Activated CD4-positive, CD25-positive, alpha-beta regulatory T cell treated with anti-CD3 and anti-CD28 coated beads, Interleukin-2, amount 50 U/mL, for 24 hours (primary cell): Measurements from ENCODE around the gene LPP.
"Not testable (repeated sequence)": the region's sequence is repeated elsewhere in the genome, so short reads cannot be mapped to it uniquely, and the experiment has no call there.

Experiments used
- ATAC-seq, 2 donors: fragments of 150-1000 bp; cut with Tn5 transposase; one replicate each; pipeline ENCODE4 v1.10.0; 2021; ENCODE audit warnings: mild to moderate bottlenecking in 1 of 2, moderate library complexity in 1 of 2

The LPP gene

DNA sequence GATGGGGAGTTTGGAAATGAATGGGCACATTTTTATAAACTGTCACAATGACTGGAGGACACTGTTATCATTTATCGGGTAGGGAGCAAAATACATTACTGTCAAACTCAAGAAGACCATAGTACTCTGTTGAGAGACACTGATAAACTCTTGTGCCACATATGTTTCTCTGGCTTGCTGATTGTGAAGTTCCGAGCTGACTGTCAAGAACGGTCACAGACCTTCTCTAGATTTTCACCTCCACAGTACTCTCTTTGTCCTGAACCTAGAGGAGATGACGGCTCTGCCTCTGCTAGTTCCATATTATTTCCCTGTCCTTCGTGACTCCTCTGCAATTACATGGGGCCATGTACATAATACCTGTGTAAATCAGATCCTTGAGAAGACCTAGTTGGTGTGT is 451.9 kb downstream of the LPP start:
- no peak for ATAC-seq

DNA sequence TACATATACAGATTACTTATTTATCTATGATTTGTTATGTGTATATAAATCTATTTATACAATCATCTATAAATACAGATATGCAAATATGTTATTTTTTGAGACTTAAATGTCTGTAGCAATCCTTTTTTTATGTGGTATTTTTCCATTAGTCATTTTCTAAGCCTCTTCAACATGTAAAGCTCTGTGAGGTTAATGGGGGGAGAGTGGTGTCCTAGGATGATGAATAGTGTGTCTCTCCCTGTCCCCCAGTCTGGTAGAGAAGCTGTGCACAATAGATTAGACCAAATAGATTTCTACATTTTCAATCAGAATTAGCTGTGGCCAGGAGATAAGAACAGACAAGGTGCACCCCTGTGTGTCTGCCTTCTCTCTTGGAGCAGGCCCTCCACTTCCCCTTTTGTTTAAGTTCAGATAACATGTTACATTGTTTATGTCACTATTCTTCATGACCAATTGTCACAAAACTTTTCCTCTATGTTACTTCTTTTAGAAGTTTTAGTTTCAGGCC is 453.9 kb downstream of the LPP start:
- peak; percentile 47 to 62 for ATAC-seq

DNA sequence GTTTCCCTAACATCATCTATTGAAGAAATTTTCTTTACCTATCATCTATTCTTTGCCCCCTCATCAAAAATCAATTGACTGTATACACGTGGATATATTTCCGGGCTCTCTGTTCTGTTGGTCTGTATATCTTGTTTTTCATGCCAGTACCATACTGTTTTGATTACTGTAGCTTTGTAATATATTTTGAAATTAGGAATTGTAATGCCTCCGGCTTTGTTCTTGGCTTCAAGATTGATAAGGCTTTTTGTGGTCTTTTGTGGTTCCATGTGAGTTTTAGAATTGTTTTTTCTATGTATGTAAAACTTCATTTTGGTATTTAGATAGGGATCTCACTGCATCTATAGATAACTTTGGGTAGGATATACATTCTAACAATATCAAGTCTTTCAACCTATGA is 454.4 kb downstream of the LPP start:
- no peak for ATAC-seq

DNA sequence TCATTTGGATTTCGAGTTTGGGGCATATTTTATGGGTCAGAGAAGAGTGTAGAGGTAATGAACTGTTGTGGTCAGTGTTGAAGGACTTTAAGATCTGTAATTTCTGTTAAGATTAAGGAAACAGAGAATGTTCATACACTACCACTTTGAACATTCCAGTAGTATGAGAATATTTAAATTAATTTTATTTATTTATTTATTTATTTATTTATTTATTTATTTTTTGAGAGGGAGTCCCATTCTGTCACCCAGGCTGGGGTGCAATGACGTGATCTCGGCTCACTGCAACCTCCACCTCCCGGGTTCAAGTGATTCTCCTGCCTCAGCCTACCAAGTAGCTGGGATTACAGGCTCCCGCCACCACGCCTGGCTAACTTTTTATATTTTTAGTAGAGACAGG is 459.8 kb downstream of the LPP start:
- ATAC-seq: not testable (repeated sequence)

DNA sequence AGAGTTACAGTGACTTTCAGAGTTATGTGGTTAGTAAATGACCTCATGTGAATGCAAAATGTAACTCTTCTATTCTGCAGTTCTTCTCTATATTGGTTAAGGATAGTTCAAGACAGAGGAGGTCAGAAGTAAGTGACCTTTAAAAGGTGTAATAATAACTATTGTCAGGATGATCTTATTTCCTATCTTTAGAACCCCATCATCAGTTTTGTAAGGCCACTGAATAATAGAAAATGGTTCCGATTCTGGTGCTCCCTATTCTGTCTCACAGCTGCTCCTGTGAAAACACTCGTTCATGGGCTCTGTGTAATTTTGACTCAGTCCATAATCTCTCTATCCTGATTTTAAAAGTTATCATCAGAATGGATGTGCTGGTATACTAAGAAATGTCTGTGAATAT is 463.3 kb downstream of the LPP start:
- no peak for ATAC-seq

DNA sequence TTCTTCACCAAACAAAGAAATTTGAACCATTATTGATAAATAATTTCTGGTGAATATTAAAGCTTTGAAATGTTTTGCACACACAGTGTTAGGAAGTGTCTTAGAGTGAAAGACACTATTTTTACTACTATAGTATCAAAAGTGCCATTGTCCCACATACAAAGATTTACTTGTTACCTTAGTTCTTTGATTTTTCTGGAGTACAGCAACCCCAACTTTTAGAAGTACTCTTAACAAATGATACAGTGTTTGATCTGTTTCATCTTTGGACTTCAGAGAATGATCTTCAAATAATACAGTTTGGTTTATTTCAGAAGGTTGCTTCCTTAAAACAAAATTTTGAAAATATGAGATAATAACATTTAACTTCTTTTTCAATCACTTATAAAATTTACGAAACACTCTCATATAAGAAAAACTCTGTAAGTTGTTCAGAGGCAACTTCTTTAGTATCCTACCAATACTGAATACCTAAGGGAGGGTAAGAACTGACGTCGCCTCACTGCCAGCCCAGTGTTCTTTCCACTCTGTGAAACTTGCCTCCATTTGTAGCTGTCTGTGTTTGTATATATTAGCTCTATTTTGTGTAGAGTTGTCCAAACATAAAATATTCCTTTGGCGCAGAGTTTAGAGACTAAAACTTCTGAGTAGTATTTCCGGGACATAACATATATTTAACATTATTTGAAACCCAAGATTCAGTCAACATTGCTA is 464.2 kb downstream of the LPP start:
- no peak for ATAC-seq

DNA sequence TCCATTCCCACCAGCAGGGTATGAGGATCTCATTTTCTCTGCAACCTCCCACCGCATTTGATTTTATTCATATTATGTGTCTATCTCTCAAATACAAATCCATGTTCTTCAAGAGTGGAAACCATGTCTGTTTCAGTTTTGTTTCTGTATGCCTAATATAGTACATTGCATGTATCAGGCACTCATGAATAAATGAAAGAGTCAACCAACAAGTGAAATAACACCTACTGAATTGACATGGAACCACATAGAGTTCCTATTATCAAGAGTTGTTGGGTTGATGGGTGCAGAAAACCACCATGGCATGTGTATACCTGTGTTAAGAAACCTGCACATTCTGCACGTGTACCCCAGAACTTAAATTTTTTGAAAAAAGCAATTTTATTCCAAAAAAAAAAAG is 466.8 kb downstream of the LPP start:
- ATAC-seq: no peak

DNA sequence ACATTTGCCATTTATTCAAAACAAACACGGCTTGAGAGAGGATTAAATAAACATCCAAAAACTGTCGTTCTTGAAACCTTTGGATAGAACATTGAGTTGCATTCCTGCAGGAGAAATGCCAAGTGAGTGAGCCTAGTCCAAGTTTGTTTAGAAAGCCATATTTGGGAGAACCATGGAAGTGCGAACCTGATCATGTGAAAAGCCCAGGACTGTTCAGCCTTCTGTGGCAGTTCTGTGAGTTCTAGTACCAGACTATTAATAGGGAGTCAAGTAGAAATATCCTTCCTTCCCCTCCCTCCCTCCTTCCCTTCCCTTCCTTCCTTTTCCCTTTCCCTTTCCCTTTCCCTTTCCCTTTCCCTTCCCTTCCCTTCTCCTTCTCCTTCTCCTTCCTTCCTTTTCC is 470.4 kb downstream of the LPP start:
- no peak for ATAC-seq

DNA sequence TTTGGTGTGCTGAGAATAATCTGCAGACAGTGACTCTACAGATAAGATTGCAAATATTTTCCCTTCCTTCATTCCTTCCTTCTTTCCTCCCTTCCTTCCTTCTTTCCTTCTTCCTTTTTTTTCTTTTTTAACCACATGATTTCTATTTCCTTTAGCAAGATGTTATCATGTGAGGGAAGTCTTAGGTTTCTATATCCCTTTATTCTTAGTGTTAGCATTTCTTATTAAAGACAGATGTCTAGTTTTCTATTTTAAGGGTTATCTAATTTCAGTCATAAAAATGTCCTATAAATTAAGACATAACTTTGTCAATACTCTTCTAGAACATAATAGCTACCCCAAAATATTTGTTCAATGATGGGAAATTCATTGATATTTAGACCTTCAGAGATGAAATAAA is 470.9 kb downstream of the LPP start:
- ATAC-seq: no peak

DNA sequence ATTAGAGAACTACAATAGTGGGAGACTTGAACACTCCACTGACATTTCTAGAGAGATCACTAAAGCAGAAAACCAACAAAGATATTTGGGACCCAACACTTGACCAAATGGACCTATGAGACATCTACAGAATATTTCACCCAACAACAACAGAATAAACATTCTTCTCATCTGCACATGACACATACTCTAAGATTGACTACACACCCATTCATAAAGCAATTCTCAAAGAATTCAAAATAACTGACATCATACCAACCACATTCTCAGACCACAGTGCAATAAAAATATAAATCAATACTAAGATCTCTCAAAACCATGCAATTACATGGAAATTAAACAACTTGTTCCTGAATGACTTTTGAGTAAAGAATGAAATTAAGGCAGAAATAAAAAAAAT is 473.7 kb downstream of the LPP start:
- peak; percentile 35 to 56 for ATAC-seq

DNA sequence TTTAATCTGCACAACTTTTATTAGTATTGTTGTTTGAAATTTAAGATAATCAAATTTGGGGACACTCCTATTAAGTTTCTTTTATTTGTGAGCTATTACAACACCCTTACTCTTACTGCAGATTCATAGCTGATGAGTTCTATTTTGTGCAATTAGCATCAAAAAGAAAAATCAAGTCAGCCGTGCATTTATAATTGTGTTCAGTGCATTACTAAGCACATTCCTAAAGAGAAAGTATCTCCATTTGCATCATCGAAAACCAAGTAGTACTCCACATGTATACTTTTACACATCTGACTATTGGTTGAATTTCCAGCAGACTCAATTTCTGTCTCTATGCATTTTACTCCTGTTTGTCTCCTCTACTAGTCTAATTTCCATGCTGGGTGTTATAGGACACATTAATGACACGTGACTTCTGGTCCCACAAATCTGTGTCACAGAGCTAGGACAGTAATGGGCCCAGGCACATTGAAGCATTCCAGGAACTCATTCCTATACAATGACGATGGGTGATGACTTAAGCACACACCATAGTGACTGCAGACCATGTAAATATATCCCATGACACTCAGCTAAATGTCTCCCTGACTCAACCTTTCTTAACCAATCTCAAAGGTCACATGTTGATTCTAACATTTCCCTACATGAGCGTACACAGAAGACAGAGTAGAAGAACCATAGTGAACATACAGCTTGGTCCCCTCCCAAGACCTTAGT is 477.5 kb downstream of the LPP start:
- peak; percentile 28 to 30 for ATAC-seq

DNA sequence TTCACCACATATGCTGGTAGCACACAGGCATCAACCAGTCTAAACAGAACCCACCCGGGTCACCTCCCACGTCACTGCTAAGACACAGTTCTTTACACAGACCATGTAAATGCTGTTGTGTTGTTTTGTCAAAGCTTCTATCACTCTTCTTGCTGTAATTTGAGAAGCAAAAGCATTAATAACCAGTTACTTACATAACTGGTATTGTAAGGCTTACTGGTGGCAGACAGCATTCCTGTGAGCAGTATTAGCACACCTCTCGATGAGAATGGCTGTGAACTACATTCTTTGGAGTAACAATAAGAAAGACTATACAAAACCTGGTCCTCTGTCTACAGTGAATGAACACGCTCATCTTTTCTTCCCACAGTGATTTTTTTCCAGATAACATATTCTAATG is 479.2 kb downstream of the LPP start:
- ATAC-seq: no peak

DNA sequence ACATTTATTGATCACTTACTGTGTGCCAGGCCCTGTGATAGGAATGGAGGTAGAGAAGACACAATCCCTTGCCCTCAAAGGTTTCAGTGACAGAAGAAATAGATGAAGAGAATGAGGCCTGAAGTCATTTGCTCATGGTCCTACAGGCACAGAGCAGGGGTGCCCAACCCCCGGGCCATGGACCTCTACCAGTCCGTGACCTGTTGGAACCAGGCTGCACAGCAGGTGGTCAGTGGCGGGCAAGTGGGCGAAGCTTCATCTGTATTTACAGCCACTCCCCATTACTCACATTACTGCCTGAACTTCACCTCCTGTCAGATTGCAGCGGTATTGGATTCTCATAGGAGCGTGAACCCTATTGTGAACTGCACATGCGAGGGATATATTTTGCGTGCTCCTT is 480.3 kb downstream of the LPP start:
- ATAC-seq: no peak

DNA sequence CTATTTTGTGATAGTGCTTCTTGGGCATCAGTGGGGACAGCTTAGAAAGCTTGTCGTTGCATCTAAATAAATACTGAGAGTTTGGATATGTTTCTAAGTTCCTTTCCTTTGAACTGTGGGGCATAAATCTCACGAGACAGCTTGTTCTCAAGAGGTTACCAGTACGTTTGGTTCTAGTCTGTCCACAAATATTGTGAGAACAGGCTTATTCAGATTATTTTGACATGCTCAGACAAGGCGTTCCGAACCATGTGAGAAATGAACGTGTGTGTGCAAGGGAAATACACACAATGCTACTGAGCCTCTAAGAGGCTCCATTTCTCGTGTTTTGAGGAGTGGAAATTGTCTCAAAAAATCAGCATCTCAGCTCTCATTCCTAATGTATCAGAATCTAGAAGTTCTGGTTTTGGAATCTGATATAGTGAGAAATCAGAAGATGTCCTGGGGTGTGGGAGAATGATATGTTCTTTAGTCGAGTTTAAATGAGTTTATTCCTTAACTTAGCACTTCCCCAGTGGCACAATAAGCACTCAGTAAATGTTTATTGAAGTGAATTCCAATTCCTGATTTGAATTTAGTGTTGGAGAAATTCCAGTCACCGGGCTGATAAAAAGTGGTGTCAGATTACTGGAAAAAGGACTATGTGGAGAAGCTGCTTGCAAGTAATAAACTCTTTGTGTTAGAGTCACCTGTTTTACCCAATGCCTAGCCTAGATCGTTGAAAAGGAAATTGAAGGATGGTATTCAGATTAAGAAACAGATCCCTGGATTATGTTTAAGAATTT is 481.5 kb downstream of the LPP start:
- no peak for ATAC-seq

DNA sequence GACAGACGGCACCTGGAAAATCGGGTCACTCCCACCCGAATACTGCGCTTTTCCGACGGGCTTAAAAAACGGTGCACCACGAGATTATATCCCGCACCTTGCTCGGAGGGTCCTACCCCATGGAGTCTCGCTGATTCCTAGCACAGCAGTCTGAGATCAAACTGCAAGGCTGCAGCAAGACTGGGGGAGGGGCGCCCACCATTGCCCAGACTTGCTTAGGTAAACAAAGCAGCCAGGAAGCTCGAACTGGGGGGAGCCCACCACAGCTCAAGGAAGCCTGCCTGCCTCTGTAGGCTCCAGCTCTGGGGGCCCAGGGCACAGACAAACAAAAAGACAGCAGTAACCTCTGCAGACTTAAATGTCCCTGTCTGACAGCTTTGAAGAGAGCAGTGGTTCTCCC is 482.3 kb downstream of the LPP start:
- not testable (repeated sequence) for ATAC-seq

DNA sequence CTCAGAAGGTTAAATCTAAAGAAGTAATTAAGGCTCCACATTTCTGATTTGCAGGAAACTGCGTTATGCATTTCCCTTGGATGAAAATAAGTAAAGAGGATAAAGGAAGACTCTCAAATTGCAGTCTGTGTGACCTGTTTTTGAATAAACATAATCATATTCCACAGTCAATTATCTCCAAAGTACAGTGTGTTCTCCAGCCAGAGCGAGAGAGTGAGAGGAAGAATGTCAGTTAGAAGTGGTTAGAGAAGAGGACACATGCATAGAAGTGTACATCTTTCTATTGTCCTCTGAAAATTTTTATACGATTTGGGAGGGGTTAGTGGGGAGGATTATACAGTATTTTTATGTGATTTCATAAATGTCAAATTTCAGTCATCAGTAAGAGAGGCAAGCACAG is 487.1 kb downstream of the LPP start:
- no peak for ATAC-seq

DNA sequence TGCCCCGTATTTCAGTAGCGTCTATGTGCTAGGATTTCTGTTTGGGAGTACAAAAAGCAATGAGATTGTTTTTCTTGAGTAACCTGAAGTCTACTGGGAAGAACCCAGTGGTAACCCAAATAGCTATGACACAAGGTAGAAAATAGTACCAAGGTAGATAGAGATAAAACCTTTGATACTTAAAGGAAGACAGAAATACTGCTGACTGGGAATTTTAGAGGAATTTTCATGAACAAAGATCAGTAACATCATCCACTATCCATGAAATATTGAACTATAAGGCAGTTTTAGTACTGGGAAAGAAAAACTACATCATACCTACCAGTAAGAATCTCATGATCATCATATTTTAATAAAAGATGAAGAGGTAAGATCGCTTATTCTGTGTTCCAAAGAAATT is 489.8 kb downstream of the LPP start:
- ATAC-seq: no peak

DNA sequence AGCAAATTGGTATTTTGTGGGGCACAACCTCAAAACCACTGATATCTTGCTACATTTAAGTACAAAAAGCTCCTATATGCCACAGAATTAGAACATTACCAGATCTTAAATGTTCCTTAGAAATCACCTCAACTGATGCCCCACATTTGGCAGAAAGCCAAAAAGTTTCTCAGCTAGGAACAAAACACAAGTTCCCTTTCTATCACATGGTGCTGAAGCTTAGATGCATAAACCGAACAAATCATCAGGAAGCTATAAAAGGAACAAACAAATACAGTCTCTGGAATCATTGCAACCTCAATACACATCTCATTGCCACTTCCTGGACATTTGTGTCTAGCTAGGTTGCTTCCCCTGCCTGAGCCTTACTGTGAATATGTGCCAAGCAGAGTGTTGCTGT is 492.6 kb downstream of the LPP start:
- ATAC-seq: no peak

DNA sequence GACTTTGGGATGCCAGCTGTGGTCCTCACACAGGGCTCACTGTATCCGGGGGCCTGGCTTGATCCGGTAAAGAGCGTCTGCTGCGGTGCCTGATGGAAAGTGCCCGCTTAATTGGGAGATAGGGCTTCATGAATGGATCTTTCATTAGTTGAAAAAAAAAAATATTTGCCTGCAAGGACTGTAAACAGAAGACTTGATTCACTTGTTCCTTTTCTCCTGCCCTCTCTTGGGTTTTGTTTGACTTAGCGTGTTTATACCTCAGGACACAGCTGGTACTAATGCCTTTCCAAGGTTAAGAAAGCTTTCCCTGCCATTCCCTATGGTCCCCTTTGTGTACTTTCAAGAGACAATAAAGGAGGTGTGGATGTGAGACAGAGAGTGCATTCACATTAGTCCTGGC is 493.3 kb downstream of the LPP start:
- no peak for ATAC-seq

DNA sequence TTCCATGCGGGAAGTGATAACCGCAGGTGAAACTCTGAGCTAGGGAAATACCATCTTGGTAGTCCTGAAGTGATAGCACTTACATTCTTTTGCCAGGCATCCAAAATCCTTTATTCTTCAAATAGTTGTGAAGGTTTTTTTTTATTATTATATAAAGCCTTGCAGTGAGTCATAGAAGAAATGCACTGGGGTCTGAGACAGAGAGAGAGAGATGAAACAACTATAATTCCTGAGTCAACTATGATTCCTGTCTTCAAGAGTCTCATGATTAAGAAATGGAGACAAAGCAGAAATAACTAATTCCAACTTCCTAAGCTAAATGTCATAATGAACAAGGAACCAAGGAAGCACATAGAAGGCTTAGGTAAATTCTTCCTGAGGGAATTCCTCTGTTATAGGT is 495.6 kb downstream of the LPP start:
- ATAC-seq: no peak

DNA sequence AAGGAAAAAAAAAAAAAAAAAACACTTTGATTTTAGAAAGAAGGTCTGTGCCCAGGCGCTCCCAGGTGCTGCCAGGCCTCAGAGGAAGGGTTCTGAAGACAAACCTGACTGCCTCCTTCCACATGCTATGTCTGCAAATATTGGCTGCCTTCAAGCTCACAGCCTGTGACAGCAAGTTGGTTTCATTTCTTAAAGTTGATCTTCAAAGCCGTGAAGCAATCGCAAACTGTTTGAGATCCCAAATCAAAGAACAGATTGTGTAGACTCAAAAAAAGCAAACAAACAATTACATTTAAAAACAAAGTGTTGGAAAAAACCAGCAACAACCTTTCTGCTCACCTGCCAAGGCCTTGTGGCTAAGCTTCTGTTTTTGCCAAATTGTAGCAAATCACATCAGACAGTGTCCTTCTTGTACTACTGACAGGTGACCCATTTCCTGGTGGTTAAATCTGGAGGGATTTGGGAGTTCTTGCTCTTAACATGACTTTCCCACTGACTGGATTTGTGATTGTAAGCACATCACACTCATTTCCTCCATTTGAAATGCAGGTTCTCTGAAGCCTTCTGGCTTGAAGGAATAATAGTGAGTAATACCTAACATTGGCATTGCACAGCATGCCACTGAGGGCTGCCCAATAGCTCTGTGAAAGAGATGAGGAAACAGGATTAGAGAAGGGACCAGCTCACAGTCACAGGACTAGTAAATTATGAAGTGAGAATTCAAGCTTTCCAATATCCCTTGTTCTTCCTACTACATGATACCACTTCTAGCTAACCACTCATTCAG is 502.4 kb downstream of the LPP start:
- ATAC-seq: no peak

DNA sequence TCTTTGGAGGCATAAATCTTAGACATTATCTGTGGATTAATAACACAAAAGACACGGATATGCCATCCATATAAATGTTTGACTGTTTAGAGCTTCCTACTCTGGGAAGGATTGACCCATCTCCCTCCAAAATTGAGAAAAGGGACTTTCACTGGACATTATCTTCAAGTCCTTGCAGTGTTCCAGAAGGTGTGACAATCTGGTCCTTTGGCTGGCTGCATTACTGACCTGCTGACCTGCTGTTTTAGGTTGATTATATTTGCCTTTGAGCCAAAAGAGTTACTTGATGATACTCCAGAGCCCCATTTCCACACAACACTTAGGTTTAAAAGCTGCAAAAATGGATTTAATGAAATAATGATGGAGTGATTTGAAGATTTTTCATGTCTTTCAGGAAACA is 504.6 kb downstream of the LPP start:
- ATAC-seq: no peak
